ENCODE data around the gene GUCY2C. TPM values are rescaled to one million over a fixed set of nuclear protein-coding genes. Genes with fewer than 3 reads are reported as not detected.

GUCY2C gene
- total RNA-seq, 3 donors from 2014 or later, result 1.3 TPM; not detected in 2

DNA sequence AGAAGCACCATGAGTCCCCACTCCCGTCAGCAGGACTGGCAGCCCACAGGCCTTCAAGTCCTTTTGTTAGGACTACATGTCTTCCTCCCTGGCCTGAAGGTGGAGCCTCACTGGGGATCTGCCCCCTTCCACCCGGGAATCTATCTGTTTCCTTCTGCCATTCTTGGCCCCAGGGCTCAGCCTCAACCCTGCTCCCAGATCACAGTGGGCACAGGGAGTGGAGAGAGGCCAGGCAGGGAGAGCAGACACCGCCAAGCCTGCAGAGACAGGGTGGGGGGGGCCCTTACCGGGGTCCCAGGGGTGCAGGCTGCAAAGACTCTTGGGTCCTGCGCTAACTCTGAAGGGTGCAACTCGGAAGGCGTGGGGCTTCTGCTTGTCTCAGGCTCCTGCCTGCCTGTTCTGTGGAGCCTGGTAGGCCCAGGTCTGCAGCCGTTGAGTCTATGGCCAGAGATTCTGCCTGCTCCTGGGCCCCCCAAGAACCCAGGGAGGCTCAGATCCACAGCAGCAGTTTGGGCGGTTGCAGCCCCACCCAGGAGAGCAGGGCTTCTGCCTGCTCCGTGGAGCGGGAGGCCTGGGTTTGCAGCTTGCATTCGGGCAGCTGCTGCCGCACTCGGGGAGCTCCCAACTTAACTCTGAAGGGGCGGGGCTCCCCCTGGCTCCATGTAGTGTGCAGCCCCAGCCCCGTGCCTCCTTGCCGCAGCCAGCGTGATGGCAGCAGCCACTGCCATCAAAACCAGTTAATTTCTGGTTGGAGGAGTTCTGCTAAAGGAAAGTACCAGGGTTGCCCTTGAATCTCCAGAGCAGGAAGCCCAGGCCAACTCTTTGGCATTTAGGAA is 107.0 kb downstream of the GUCY2C start:
- H3K9me3 ChIP-seq, result peaks cover 0 to 4% of the 10 kb centered on the region in 2 donors
- DNase-seq (ENCODE audit: low spot score in 2 of 2), result no peak
- no peak overlapping the region for H3K4me3 ChIP-seq
- H3K4me1 ChIP-seq, result no peaks in the 10 kb centered on the region
- no peaks in the 10 kb centered on the region for H3K36me3 ChIP-seq
- no peak overlapping the region for H3K27ac ChIP-seq
- H3K27me3 ChIP-seq, result no peaks in the 10 kb centered on the region
- TF ChIP-seq POLR2A (IDR thresholded peaks at IDR 0.05) (no peak), POLR2AphosphoS5 (IDR thresholded peaks at IDR 0.05) (no peak)
- TF ChIP-seq, protein P1, sequence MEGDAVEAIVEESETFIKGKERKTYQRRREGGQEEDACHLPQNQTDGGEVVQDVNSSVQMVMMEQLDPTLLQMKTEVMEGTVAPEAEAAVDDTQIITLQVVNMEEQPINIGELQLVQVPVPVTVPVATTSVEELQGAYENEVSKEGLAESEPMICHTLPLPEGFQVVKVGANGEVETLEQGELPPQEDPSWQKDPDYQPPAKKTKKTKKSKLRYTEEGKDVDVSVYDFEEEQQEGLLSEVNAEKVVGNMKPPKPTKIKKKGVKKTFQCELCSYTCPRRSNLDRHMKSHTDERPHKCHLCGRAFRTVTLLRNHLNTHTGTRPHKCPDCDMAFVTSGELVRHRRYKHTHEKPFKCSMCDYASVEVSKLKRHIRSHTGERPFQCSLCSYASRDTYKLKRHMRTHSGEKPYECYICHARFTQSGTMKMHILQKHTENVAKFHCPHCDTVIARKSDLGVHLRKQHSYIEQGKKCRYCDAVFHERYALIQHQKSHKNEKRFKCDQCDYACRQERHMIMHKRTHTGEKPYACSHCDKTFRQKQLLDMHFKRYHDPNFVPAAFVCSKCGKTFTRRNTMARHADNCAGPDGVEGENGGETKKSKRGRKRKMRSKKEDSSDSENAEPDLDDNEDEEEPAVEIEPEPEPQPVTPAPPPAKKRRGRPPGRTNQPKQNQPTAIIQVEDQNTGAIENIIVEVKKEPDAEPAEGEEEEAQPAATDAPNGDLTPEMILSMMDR (IDR thresholded peaks at IDR 0.05), result no peak
- intact Hi-C loops (cut with DNase I; ENCODE audit: low total_unique reads), result no loop called here

DNA sequence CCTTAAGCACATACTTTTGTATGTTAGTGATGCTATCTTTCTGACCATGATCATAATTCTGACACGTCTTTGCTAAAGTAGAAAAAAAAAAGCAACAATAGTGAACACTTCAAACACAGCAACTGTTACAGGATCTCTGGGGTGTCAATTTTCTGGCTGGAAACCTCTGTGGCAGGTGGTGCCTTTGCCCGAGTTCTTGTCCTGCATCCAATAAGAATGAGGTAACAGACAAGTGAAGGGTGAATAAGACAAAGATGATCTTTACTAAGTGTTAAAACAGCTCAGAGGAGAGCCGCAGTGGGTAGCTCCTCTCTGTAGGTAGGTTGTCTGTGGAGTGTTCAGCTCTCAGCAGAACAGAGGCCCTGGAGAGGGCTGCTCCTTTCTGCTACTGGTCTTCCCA is 107.8 kb downstream of the GUCY2C start:
- Histone ChIP-seq H3K36me3 (no peaks in the 10 kb centered on the region), H3K4me3 (no peak overlapping the region), H3K27me3 (no peaks in the 10 kb centered on the region), H3K9me3 (peaks cover 0 to 4% of the 10 kb centered on the region in 2 donors), H3K4me1 (no peaks in the 10 kb centered on the region), H3K27ac (no peak overlapping the region)
- TF ChIP-seq, protein P1 (IDR thresholded peaks at IDR 0.05), result no peak
- no peak for TF ChIP-seq POLR2AphosphoS5 (IDR thresholded peaks at IDR 0.05)
- no peak for DNase-seq (ENCODE audit: low spot score in 2 of 2)
- intact Hi-C loops (cut with DNase I; ENCODE audit: low total_unique reads), result no loop called here

DNA sequence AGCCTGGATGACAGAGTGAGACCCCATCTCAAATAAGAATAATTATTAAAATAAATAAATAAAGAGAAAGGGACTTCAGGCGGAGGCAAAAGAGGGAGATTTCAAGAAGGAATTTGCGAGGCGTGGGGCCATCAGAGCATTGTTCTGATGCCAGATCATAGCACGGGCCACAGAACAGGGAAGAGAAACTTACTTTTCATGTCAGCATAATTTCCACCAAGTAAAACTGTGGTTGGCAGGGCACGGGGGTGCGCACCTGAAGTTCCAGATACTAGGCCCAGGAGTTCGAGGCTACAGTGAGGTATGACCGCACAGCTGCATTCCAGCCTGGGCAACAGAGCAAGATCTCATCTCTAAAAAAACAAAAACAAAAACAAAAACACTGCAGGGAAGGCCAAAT is 117.8 kb downstream of the GUCY2C start:
- H3K36me3 ChIP-seq, result no peaks in the 10 kb centered on the region
- H3K4me3 ChIP-seq, result no peak overlapping the region
- no peak for TF ChIP-seq POLR2AphosphoS5 (IDR thresholded peaks at IDR 0.05)
- no peaks in the 10 kb centered on the region for H3K9me3 ChIP-seq
- H3K27me3 ChIP-seq, result no peaks in the 10 kb centered on the region
- intact Hi-C loops (cut with DNase I; ENCODE audit: low total_unique reads), result no loop called here
- no peak overlapping the region for H3K27ac ChIP-seq
- DNase-seq (ENCODE audit: low spot score in 2 of 2), result no peak
- no peaks in the 10 kb centered on the region for H3K4me1 ChIP-seq

DNA sequence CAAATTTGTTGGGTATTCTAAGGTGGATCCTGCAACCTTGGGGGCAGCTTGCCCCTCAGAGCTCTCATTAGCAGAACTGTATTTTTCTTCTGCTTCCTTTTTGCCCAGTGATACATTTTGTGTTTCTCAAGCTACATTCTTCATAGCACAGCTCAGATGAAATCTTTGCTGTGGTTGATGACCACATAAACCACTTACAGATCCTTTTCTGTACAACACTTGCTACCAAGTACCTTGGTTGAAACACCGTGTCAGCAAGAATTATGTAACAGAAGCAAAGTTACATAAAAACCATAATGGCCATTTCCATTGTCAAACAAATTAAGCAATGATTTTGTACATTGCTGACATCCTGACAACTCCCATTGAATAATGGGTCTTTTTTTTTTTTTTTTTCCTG is 119.1 kb downstream of the GUCY2C start:
- H3K27ac ChIP-seq, result no peak overlapping the region
- H3K27me3 ChIP-seq, result no peaks in the 10 kb centered on the region
- no peaks in the 10 kb centered on the region for H3K4me1 ChIP-seq
- no peak overlapping the region for H3K4me3 ChIP-seq
- no peak for DNase-seq (ENCODE audit: low spot score in 2 of 2)
- H3K36me3 ChIP-seq, result no peaks in the 10 kb centered on the region
- TF ChIP-seq POLR2AphosphoS5 (IDR thresholded peaks at IDR 0.05), result no peak
- TF ChIP-seq, protein P1 (IDR thresholded peaks at IDR 0.05), result no peak
- TF ChIP-seq POLR2A (IDR thresholded peaks at IDR 0.05), result no peak
- intact Hi-C loops (cut with DNase I; ENCODE audit: low total_unique reads), result no loop called here
- H3K9me3 ChIP-seq, result no peaks in the 10 kb centered on the region

DNA sequence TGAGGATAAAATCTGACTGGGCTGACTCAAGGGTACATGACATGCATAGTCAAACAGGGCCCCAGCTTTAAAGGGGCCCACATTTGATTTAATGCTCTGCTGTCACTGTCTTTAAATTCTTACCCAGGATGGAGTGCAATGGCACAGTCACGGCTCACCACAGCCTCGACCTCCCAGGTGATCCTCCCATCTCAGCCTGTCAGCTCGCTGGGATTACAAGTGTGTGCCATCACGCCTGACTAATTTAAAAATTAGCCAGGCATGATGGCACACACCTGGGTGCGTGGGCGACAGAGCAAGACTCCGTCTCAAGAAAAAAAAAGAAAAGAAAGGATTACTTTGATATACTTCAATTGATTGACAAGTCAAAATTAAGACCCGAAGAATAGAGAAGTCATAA is 119.5 kb downstream of the GUCY2C start:
- Histone ChIP-seq H3K36me3 (no peaks in the 10 kb centered on the region), H3K9me3 (no peaks in the 10 kb centered on the region), H3K27me3 (no peaks in the 10 kb centered on the region), H3K27ac (no peak overlapping the region), H3K4me3 (no peak overlapping the region), H3K4me1 (no peaks in the 10 kb centered on the region)
- no peak for DNase-seq (ENCODE audit: low spot score in 2 of 2)
- intact Hi-C loops (cut with DNase I; ENCODE audit: low total_unique reads), result no loop called here
- TF ChIP-seq POLR2A (IDR thresholded peaks at IDR 0.05), result no peak

DNA sequence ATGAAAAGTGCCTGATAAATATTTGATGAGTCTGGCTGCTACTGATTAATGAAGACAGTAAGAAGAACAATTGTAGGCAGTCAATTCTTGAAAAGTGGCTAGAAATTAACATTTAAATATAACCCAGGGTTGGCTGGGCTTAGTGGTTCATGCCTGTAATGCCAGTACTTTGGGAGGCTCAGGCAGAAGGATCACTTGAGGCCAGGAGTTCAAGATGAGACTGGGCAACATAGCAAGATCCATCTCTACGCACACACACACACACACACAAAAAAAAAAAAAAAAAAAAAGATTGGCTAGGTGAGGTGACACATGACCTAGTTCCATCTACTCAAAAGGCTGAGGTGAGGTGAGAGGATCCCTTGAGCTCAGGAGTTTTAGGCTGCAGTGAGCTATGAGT is 120.8 kb downstream of the GUCY2C start:
- H3K27me3 ChIP-seq, result no peaks in the 10 kb centered on the region
- DNase-seq (ENCODE audit: low spot score in 2 of 2), result no peak
- H3K36me3 ChIP-seq, result no peaks in the 10 kb centered on the region
- intact Hi-C loops (cut with DNase I; ENCODE audit: low total_unique reads), result no loop called here
- TF ChIP-seq POLR2A (IDR thresholded peaks at IDR 0.05) (no peak), POLR2AphosphoS5 (IDR thresholded peaks at IDR 0.05) (no peak)
- TF ChIP-seq, protein P1 (IDR thresholded peaks at IDR 0.05), result no peak
- H3K9me3 ChIP-seq, result no peaks in the 10 kb centered on the region
- H3K4me3 ChIP-seq, result no peak overlapping the region
- no peak overlapping the region for H3K27ac ChIP-seq
- H3K4me1 ChIP-seq, result no peaks in the 10 kb centered on the region
